Measurements from ENCODE around the gene CHCHD3. TPM values are rescaled to one million over a fixed set of nuclear protein-coding genes. Genes with fewer than 3 reads are reported as not detected.

Gene CHCHD3
- total and polyA plus RNA-seq, 2 of the 4 experiments (the other 2 are of a cell fraction): 56.9 to 141 TPM

GRCh38 chr7:132846086-132846485, 235.8 kb downstream of the CHCHD3 start:
- no peak overlapping the region for H2AFZ ChIP-seq (replicated peaks; ENCODE audit: low read length, poor library complexity)
- BruUV-seq (replicated peaks): no TSS peak
- H3K14ac ChIP-seq (replicated peaks; ENCODE audit: low read depth, low read length): no peak overlapping the region
- H3K9me1 ChIP-seq (ENCODE audit: insufficient read depth, low read length): 0 out of 2 replicates have a peak, but pooled peaks cover 3% of the 10 kb centered on the region
- no peak overlapping the region for H3K4ac ChIP-seq (ENCODE audit: low read depth, low read length)
- no peak overlapping the region for H3K27ac ChIP-seq (ENCODE audit: insufficient read depth, low read length)
- H3K36me3 ChIP-seq (ENCODE audit: control insufficient read depth, insufficient read depth, low read length): no peaks in the 10 kb centered on the region
- H2BK5ac ChIP-seq (ENCODE audit: low read depth, low read length, poor library complexity, severe bottlenecking): no peak overlapping the region
- H3K9me3 ChIP-seq (ENCODE audit: control insufficient read depth, insufficient read depth, low read length): no peaks in the 10 kb centered on the region
- no peak overlapping the region for H2AK5ac ChIP-seq (ENCODE audit: low read depth, low read length)
- no peaks in the 10 kb centered on the region for H3K27me3 ChIP-seq (ENCODE audit: control insufficient read depth, insufficient read depth, low read length)
- in situ Hi-C loops (cut with MboI; ENCODE audit: low sequenced_read_pairs) (no loop called here), intact Hi-C loops (cut with micrococcal nuclease) (no loop called here), dilution Hi-C loops (cut with HindIII; ENCODE audit: low sequenced_read_pairs, unreplicated experiment) (no loop called here)
- TF ChIP-seq POLR2A (IDR thresholded peaks at IDR 0.05; ENCODE audit: low read depth, low read length): no peak
- no peak for TF ChIP-seq CHD1 (IDR thresholded peaks at IDR 0.05; ENCODE audit: low read depth, low read length)
- no peak for TF ChIP-seq MAFK (IDR thresholded peaks at IDR 0.05; ENCODE audit: low read depth, low read length)
- no peak for TF ChIP-seq MXI1 (IDR thresholded peaks at IDR 0.05; ENCODE audit: borderline replicate concordance, low read depth, low read length)
- TF ChIP-seq NFE2L2 (IDR thresholded peaks at IDR 0.05; ENCODE audit: low read depth, low read length): no peak
- TF ChIP-seq CEBPB (IDR thresholded peaks at IDR 0.05; ENCODE audit: low read depth, low read length): no peak
- no peak for TF ChIP-seq USF2 (IDR thresholded peaks at IDR 0.05; ENCODE audit: low read depth, low read length)
- TF ChIP-seq SMC3 (IDR thresholded peaks at IDR 0.05; ENCODE audit: low read depth, low read length): no peak
- no peak for TF ChIP-seq ELK1 (IDR thresholded peaks at IDR 0.05; ENCODE audit: borderline replicate concordance, low read depth, low read length)
- no peak for TF ChIP-seq RCOR1 (IDR thresholded peaks at IDR 0.05; ENCODE audit: insufficient replicate concordance, low read length)
- H4K91ac ChIP-seq (ENCODE audit: insufficient read depth, low read depth, low read length): no peak overlapping the region
- H2BK120ac ChIP-seq (ENCODE audit: low read depth, low read length): no peak overlapping the region
- ChIA-PET POLR2A (ENCODE audit: unreplicated experiment) (no interaction called here), CTCF (interaction anchor here (1.2 kb wide), 1 partner anchor 13 kb away, joined by 3 read pairs; no protein-coding TSS in a partner anchor)
- H4K5ac ChIP-seq (ENCODE audit: low read depth, low read length): no peak overlapping the region
- no peak for ATAC-seq (ENCODE audit: low read depth)
- WGBS, 2 experiments (ENCODE audit: extremely low coverage in 2 of 2, insufficient read length in 1 of 2): 100% methylated on average over 1 of the region's 3 CpGs; no CpG with 5 or more reads in 1 of the 2 experiments
- H4K20me1 ChIP-seq (ENCODE audit: insufficient read depth, low read length): 0 out of 2 replicates have a peak, but pooled peaks cover 3% of the 10 kb centered on the region
- H2BK20ac ChIP-seq (ENCODE audit: low read depth, low read length): no peak overlapping the region
- no peak overlapping the region for H3K23ac ChIP-seq (ENCODE audit: low read depth, low read length)
- H3K4me3 ChIP-seq (ENCODE audit: insufficient read depth, low read depth, low read length): no peak overlapping the region
- no peaks in the 10 kb centered on the region for H3K4me1 ChIP-seq (ENCODE audit: control insufficient read depth, insufficient read depth, low read length)
- H3K18ac ChIP-seq (ENCODE audit: low read depth, low read length): no peak overlapping the region
- H3K56ac ChIP-seq (ENCODE audit: extremely low read depth, insufficient read depth, low read length): no peak overlapping the region
- H2BK15ac ChIP-seq (ENCODE audit: low read depth, low read length): no peak overlapping the region
- H3K9ac ChIP-seq (ENCODE audit: low read depth, low read length): no peak overlapping the region
- H4K8ac ChIP-seq (ENCODE audit: low read depth in 2 of 2, low read length in 2 of 2): no peak overlapping the region
- DNase-seq: no peak
- H2AK9ac ChIP-seq (replicated peaks; ENCODE audit: low read depth, low read length, poor library complexity): no peak overlapping the region
- H3K79me1 ChIP-seq (ENCODE audit: low read depth in 1 of 2, low read length in 2 of 2): peaks cover 0 to 2% of the 10 kb centered on the region in 2 experiments; a peak in 1 of 4 replicates
- no peak overlapping the region for H3K4me2 ChIP-seq (ENCODE audit: low read depth, low read length)
